SK-N-SH treated with all-trans-retinoic acid at 6 μM for 48 hours (cell line): Measurements from ENCODE around the gene DENR.

Source experiments
- ATAC-seq: fragments of 200-7000 bp; cut with Tn5 transposase; 3 replicates; pipeline ENCODE4 v1.9.1; 2020; ENCODE audit warnings: mild to moderate bottlenecking, moderate library complexity
- ARNTL ChIP-seq: fragments of 450-650 bp; formaldehyde crosslinking; IDR thresholded peaks from 2 replicates; pipeline ENCODE4 v1.5.0; 2020; ENCODE audit warnings: low read depth, mild to moderate bottlenecking, moderate library complexity, borderline replicate concordance
- CSRNP3 ChIP-seq: fragments of 250-450 bp; sonication (Bioruptor Pico); IDR thresholded peaks from 2 replicates; pipeline ENCODE4 v1.5.1; 2021; ENCODE audit warnings: mild to moderate bottlenecking, moderate library complexity
- ZFP30 ChIP-seq: fragments of 450-650 bp; formaldehyde crosslinking; IDR thresholded peaks from 2 replicates; pipeline ENCODE4 v1.5.0; 2022; ENCODE audit warnings: mild to moderate bottlenecking, moderate library complexity

Gene DENR

GRCh38 chr12:122820138-122820537 lies 67.5 kb downstream of the DENR start:
- no peak for ATAC-seq
- TF ChIP-seq ARNTL (CRISPR knock-in tag) = no peak
- TF ChIP-seq ZFP30 (CRISPR knock-in tag) = no peak
- no peak for TF ChIP-seq CSRNP3 (CRISPR knock-in tag)
- TF ChIP-seq, all 23 proteins: peak for 0
